Peyer's patch (tissue), 4 donors: ENCODE measurements around the gene HIGD2A.

Experiments
- CTCF ChIP-seq, 6 experiments: fragments of 450-650 bp in 4 of 6; fragments of 200-600 bp in 2 of 6; sonication (generic) in 1 of 6; IDR thresholded peaks; one replicate each; pipeline ENCODE4 v1.5.1; 2017 to 2019; ENCODE audit warnings: antibody characterized with exemption in 6 of 6, mild to moderate bottlenecking in 3 of 6, moderate library complexity in 1 of 6
- POLR2A ChIP-seq, 2 donors: fragments of 450-650 bp; IDR thresholded peaks; one replicate each; pipeline ENCODE4 v1.5.1; 2017; ENCODE audit warnings: antibody characterized with exemption in 2 of 2, mild to moderate bottlenecking in 2 of 2, moderate library complexity in 2 of 2

GRCh38 chr5:176414704-176415103 is 26.2 kb downstream of the HIGD2A start:
- TF ChIP-seq CTCF (IDR thresholded peaks at IDR 0.05): no peak
- no peak for TF ChIP-seq POLR2A (IDR thresholded peaks at IDR 0.05)
